ELF-1 (cell line): ENCODE results near the gene ADGRV1.

Experiments used
- DNase-seq: peaks from one replicate; pipeline ENCODE4 v3.0.0-alpha.2; 2016; ENCODE audit warnings: low read depth, low spot score

Gene ADGRV1, protein sequence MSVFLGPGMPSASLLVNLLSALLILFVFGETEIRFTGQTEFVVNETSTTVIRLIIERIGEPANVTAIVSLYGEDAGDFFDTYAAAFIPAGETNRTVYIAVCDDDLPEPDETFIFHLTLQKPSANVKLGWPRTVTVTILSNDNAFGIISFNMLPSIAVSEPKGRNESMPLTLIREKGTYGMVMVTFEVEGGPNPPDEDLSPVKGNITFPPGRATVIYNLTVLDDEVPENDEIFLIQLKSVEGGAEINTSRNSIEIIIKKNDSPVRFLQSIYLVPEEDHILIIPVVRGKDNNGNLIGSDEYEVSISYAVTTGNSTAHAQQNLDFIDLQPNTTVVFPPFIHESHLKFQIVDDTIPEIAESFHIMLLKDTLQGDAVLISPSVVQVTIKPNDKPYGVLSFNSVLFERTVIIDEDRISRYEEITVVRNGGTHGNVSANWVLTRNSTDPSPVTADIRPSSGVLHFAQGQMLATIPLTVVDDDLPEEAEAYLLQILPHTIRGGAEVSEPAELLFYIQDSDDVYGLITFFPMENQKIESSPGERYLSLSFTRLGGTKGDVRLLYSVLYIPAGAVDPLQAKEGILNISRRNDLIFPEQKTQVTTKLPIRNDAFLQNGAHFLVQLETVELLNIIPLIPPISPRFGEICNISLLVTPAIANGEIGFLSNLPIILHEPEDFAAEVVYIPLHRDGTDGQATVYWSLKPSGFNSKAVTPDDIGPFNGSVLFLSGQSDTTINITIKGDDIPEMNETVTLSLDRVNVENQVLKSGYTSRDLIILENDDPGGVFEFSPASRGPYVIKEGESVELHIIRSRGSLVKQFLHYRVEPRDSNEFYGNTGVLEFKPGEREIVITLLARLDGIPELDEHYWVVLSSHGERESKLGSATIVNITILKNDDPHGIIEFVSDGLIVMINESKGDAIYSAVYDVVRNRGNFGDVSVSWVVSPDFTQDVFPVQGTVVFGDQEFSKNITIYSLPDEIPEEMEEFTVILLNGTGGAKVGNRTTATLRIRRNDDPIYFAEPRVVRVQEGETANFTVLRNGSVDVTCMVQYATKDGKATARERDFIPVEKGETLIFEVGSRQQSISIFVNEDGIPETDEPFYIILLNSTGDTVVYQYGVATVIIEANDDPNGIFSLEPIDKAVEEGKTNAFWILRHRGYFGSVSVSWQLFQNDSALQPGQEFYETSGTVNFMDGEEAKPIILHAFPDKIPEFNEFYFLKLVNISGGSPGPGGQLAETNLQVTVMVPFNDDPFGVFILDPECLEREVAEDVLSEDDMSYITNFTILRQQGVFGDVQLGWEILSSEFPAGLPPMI (N-terminal part only)

DNA sequence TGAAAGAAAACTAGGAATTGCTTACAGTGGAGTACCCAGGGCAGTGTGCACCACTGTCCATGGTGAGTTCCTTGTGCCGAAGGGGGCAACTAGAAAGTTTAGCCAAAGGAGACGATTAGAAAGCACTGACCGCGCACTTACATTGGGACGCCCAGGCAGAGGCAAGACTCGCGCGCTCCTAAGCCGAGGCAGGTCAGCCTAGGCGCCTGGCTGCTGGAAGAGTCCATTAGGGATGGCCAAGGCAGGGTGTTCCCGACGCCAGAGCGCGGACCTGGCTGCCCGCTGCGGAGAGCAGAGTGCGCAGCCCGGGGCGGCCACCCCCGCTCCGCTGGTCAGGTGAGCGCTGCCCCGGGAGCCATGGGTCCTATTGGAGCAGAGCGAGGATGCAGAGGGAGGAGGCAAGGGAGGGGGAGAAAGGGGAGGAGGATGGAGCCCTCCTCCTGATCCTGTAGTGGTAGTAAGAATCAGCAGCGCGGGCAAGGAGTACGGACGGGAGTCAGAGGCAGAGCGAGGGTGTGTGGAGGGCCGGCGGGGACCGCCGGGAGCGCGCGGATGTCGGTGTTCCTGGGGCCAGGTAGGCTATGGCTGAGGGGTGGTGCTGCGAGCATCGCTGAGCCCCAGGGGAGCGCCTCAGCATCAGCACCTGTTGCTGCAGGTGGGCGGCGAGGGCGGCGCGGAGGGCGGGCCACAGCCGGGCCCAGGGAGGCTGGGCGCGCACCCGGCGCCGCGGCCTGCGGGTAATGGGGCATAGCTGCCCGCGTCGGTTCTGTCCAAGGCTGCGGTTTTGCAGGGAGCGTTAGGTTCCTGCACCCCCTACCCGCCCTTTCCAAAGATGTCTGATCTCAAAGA lies at the start of gene ADGRV1:
Gene ADGRV1, plus strand, starts transcription at position 454 of the 849 bp plus-strand sequence. Its CDS starts 99 bp downstream, at position 553.
- DNase-seq = peak; percentile 99

DNA sequence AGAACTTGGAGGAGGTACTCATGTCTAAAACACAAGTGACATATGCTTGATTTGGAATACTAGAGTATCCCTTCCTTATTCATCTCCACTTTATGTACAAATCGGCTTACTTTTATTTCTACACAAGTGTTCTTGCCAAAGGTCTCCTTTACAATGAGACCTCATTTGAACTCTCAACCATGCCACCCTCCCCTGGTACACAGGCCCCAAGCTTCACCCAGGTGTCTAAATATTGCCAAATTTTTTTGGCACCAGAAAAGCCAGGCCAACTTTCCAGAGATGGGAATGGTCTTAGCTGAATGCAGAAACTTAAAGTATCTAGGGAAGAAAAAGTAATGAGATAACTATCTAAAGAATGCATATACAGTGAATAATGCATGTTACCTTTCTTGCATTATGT lies 48.2 kb upstream of the ADGRV1 start:
- DNase-seq = no peak

DNA sequence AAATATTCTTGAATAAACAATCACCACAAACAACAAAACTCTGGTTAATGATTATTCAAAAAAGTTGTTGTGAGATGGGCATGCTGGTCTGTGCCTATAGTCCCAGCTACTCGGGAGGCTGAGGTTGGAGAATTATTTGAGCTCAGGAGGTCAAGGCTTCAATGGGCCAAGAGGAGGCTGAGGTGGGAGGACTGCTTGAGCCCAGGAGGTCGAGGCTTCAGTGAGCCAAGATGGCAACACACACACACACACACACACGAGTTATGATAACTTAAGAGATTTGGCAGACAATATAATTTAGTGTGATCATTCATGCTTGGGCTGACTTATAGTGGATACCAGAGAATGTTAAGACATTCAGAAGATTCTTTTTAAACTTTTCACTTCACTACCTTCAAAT lies 44.1 kb upstream of the ADGRV1 start:
- no peak for DNase-seq

GRCh38 chr5:90518661-90519060 lies 39.9 kb upstream of the ADGRV1 start:
- DNase-seq = no peak

- no peak for DNase-seq
These were observed 39.5 kb upstream of the ADGRV1 start for GRCh38 chr5:90519081-90519480.

DNA sequence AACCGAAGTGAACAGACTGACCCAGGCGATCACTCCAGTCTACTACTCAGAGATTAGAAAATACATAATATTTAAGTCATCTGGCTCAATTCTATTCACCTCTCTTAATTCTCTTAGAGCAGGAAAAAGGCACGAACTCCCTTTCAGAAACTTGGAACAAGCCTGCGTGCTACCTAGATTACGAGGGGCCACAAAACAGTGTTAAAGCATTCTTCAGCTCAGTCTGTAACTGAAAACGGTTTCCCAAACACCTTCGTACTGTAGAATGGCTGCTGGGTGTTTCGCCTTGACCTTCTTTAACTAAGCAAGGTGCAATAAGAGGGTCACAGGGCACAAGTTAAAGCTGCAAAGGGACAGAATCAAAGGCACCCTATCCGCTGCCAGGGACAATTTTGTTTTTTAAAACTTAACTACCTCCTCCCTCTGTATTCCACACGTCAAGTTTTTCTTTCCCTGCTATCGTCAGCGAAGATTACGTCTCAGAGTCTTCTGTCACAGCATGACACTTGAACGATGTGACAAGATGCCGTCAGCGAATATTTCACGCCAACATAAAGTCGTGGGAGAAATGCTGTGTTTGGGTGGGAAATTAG lies 29.9 kb upstream of the ADGRV1 start:
- peak; percentile 25 for DNase-seq

- peak; percentile 96 for DNase-seq
These were observed 29.2 kb upstream of the ADGRV1 start, which contains the start of gene LYSMD3 for GRCh38 chr5:90529194-90529938. Gene LYSMD3, minus strand, starts transcription at chr5:90529584. Its CDS starts 4,295 bp downstream, at chr5:90525289.

DNA sequence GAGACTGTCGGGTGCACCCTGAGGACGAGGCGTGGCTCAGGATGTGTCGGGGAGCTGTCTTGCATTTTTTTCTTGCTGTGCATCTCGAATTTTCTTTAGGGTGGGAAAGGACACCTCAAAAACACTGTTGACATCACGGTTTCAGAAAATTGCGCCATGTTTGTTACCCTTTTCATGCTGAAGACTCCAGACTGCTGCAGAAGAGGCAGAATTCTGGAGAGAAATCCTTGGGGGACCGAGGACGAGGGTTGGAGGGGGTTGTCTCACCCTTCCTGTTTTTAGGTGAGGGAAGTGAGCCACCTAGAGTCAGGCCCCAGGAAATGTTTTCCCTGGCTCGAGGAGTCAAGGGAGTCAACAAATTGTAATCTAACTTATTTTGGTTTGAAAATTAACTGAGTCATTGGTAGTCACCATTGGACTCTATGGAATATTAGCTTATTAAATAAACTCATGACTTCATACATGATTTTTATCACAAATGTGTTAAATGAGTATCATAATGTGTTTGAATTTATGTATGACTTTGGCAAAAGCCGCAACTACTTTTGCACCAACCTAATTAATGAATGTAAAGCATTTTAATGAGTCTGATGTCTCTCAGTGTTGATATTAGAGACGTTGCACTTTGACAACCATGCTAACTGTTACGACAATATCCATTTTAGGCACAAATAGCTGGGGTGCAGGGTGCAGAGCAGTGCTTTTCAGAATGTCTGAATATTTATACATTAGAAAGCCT lies 28.5 kb upstream of the ADGRV1 start:
- peak; percentile 82 for DNase-seq

- DNase-seq = no peak
These were observed 27.7 kb upstream of the ADGRV1 start for GRCh38 chr5:90530736-90531487.

- no peak for DNase-seq
These were observed 24.8 kb upstream of the ADGRV1 start for GRCh38 chr5:90533794-90534193.

DNA sequence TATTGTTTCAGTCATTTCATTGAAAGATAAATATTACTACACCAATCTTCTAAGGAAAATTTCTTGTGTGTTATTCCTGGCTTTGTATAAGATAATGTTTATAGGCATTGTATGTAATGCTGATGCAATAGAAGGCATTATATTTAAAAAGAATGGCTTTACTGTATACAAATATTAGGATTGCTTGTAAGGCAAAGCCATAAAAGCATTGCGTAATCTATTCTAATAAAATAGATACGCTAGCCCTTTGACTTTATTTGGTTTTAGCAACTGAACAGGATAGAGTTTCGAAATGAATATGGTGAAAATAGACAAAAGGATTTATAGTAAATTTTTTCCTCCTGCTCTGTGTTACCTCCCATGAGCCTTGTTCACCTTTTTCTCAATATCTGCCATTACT lies 23.7 kb upstream of the ADGRV1 start:
- DNase-seq = no peak

DNA sequence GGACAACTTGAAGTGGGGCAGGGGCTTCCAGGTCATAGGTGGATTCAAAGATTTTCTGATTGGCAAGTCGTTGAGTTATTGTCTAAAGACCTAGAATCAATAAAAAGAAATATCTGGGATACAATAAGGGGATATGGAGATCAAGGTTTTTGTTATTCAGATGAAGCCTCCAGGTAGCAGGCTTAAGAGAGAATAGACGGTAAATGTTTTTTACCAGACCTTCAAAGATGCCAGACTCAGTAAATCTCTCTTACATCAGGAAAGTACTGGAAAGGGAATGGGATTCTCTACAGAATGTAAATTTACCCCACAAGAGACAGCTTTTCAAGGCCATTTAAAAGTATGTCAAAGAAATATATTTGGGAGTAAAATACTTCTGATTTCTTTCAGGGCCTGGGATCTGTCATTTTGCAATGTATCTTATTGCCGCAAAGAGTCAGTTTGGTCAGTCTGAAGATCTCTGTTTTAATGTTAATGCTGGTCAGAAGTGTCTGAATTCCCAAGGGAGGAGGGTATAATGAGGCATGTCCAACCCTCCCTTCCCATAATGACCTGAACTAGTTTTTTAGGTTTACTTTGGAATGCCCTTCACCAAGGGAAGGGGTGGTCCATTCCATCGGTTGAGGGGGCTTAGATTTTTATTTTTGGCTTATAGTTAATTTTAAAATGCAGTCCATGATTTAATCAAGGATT lies 15.6 kb upstream of the ADGRV1 start:
- no peak for DNase-seq

GRCh38 chr5:90545511-90545910 lies 13.1 kb upstream of the ADGRV1 start:
- no peak for DNase-seq

GRCh38 chr5:90546216-90546837 lies 12.3 kb upstream of the ADGRV1 start:
- DNase-seq = no peak

DNA sequence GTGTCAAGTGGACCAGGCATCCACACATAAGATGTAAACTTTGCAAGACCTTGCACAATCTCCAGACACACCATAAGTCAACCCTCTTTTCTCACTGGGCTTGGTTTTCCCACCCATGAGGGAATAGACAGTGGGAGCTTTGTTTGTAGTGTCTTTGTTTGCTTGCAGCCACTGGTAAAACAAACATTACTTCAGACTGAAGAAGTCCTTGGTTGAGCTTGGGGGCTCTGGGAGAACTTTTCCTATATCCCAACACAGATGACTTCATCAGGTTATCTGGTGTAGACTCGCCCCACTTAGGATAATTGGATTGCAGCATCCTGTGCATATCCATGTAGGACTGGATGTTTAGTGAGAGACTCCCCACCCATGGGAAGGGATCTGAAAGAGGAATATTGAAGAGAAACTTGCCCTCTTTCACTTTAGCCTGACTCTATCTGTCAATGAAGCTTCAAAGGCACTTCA lies 11.5 kb upstream of the ADGRV1 start:
- DNase-seq = no peak

GRCh38 chr5:90548069-90548593 lies 10.5 kb upstream of the ADGRV1 start:
- DNase-seq = no peak

DNA sequence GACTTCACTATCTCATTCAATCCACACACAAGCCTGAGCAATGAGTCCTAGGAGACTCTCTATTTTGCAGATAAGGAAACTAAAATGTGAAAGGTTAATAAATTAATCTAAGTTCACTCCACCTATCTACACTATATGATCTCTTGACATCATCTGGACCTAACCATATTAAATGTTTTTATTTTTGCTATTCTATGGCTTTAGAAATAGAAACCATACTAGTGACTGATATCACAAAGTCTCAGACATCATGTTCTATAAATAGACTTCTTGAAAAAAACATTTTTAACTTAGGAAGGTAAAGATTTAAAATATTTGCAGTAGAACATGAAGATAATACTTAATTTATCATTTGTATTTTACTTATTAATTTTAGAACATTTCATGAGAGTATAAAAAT lies 9.4 kb upstream of the ADGRV1 start:
- DNase-seq = no peak
